ENCODE measurements around the gene IL12A. TPM values are rescaled to one million over a fixed set of nuclear protein-coding genes. Genes with fewer than 3 reads are reported as not detected.

Gene IL12A
- total and polyA plus RNA-seq, 3 donors from 2014 or later, result 0.56 to 1.3 (median 0.57) TPM

GRCh38 chr3:159987291-159987711 is 1.3 kb upstream of the IL12A start:
- Histone ChIP-seq H3K36me3 (ENCODE audit: low read depth, missing control alignments) (no peaks in the 10 kb centered on the region), H3K4me1 (no peaks in the 10 kb centered on the region), H3K27me3 (no peaks in the 10 kb centered on the region), H3K4me3 (no peak overlapping the region), H3K9me3 (no peaks in the 10 kb centered on the region), H3K27ac (no peak overlapping the region)
- 63 to 87% methylated on average over 5 of the region's 5 CpGs for WGBS, 2 donors
- TF ChIP-seq CTCF (IDR thresholded peaks at IDR 0.05) (no peak), POLR2A (IDR thresholded peaks at IDR 0.05) (no peak)
- no peak for DNase-seq
- intact Hi-C loops (cut with DNase I; ENCODE audit: low total_unique reads), result no loop called here

- H3K27me3 ChIP-seq, result no peaks in the 10 kb centered on the region
- WGBS, 2 donors, result 83 to 87% methylated on average over 5 of the region's 5 CpGs
- no peak overlapping the region for H3K27ac ChIP-seq
- H3K9me3 ChIP-seq, result no peaks in the 10 kb centered on the region
- no peak for DNase-seq
- H3K4me3 ChIP-seq, result no peak overlapping the region
- no peaks in the 10 kb centered on the region for H3K36me3 ChIP-seq (ENCODE audit: low read depth, missing control alignments)
- TF ChIP-seq POLR2A (IDR thresholded peaks at IDR 0.05) (no peak), CTCF (IDR thresholded peaks at IDR 0.05) (no peak)
- no peaks in the 10 kb centered on the region for H3K4me1 ChIP-seq
- intact Hi-C loops (cut with DNase I; ENCODE audit: low total_unique reads), result no loop called here
Observed at GRCh38 chr3:159989973-159990846, 1.6 kb downstream of the IL12A start.

GRCh38 chr3:159991591-159991990 is 3.0 kb downstream of the IL12A start:
- H3K9me3 ChIP-seq, result no peaks in the 10 kb centered on the region
- no peak overlapping the region for H3K27ac ChIP-seq
- H3K36me3 ChIP-seq (ENCODE audit: low read depth, missing control alignments), result no peaks in the 10 kb centered on the region
- H3K4me1 ChIP-seq, result no peaks in the 10 kb centered on the region
- TF ChIP-seq CTCF (IDR thresholded peaks at IDR 0.05) (no peak), POLR2A (IDR thresholded peaks at IDR 0.05) (no peak)
- no peak for DNase-seq
- WGBS, 2 donors, result 90 to 100% methylated on average over 1 of the region's 1 CpG
- H3K27me3 ChIP-seq, result no peaks in the 10 kb centered on the region
- H3K4me3 ChIP-seq, result no peak overlapping the region
- intact Hi-C loops (cut with DNase I; ENCODE audit: low total_unique reads), result no loop called here

GRCh38 chr3:159992589-159992988 is 4.0 kb downstream of the IL12A start:
- no peak for TF ChIP-seq CTCF (IDR thresholded peaks at IDR 0.05)
- TF ChIP-seq POLR2A (IDR thresholded peaks at IDR 0.05), result no peak
- no peak overlapping the region for H3K4me3 ChIP-seq
- H3K36me3 ChIP-seq (ENCODE audit: low read depth, missing control alignments), result no peaks in the 10 kb centered on the region
- no peak for DNase-seq
- H3K27ac ChIP-seq, result no peak overlapping the region
- intact Hi-C loops (cut with DNase I; ENCODE audit: low total_unique reads), result no loop called here
- H3K9me3 ChIP-seq, result no peaks in the 10 kb centered on the region
- 48 to 53% methylated on average over 1 of the region's 1 CpG for WGBS, 2 donors
- no peaks in the 10 kb centered on the region for H3K27me3 ChIP-seq
- H3K4me1 ChIP-seq, result no peaks in the 10 kb centered on the region

- Histone ChIP-seq H3K9me3 (no peaks in the 10 kb centered on the region), H3K36me3 (ENCODE audit: low read depth, missing control alignments) (no peaks in the 10 kb centered on the region), H3K4me1 (no peaks in the 10 kb centered on the region), H3K27me3 (no peaks in the 10 kb centered on the region), H3K4me3 (no peak overlapping the region), H3K27ac (no peak overlapping the region)
- intact Hi-C loops (cut with DNase I; ENCODE audit: low total_unique reads), result no loop called here
- DNase-seq, result no peak
- TF ChIP-seq CTCF (IDR thresholded peaks at IDR 0.05) (no peak), POLR2A (IDR thresholded peaks at IDR 0.05) (no peak)
- 79 to 90% methylated on average over 4 of the region's 4 CpGs for WGBS, 2 donors
Observed at GRCh38 chr3:159994182-159994581, 5.5 kb downstream of the IL12A start.

All from testis (tissue), 3 donors.